Epidermal melanocyte (primary cell): ENCODE results near the gene ZNF630.
"Not testable (repeated sequence)": the region's sequence is repeated elsewhere in the genome, so short reads cannot be mapped to it uniquely, and the experiment has no call there.

Source experiments
- DNase-seq: peaks from one replicate; pipeline ENCODE4 v3.0.0; 2011; ENCODE audit warnings: low spot score; ENCODE audit not compliant: insufficient read length

Gene ZNF630

DNA sequence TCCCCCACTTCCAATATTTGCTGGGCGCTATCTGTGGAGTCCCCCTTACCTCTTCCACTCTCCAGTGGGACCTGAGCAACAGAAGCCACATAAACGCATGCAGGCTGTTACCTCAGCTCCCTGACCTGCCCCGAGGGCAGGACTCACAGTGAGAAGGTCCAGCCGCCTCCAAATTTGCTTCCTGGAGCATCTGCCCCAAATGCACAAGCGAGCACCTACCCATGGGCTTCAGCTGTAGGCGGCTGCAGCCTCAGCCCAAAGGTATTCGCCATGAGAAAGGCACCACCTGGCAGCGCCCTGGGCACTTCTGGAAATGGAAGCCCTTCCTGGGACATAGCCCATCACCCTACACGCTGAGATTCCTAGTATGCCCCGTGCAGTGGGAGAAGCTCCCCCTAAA is 41.2 kb downstream of the ZNF630 start:
- no peak for DNase-seq

DNA sequence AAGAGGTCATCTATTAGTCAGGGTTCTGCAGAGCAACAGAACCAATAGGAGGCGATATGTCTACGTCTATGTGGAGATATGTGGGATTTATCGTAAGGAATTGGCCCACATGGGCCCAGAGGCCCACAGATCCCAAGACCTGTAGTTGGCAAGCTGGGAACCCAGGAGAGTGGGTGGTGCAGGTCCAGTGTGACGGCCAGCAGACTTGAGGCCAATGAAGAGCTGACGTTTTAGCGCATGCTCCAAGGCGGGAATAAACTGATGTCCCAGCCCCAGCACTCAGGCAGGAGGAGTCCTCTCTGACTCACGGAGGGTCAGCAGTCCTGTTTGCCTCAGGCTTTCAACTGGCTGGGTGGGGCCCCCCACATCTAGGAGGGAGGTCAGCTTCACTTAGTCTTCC is 43.3 kb downstream of the ZNF630 start:
- no peak for DNase-seq

DNA sequence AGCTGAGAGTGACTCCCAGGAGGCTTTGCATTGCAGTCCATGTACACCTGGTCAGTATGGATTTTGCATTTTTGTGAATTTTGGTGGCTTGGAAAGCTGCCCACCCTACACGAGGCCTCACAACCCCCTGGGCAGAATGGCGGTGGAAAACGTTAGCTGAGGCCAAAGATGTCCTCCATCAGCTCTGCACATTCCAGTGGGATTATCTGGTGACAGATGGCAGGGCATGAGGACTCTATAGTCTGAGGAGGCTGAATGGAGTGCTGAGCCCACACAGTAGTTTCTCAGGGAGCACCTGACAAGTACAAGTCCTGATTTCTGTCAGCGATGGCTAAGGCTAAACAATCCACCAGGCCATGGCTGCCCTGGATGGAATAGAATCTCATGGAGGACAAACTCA is 43.9 kb downstream of the ZNF630 start:
- DNase-seq: not testable (repeated sequence)

DNA sequence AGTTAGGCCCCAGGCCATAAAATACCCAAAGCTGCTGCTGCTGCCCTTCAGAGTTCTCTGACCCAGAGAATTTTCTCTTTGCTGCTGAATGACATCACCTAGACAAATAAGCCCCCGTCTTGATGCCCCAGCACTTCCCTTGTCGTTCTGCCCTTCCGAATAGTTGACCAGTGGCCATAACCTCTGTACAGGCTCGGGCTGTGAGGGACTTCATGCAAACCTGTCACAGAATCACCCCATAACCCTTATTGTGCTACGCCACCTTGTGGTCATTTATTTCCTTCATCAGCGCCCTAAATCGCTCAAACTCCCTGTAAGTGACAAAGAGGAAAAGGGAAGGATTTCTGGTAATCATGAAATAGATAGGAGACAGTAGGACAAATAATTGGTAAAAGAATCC is 45.9 kb downstream of the ZNF630 start:
- peak; percentile 7 for DNase-seq

DNA sequence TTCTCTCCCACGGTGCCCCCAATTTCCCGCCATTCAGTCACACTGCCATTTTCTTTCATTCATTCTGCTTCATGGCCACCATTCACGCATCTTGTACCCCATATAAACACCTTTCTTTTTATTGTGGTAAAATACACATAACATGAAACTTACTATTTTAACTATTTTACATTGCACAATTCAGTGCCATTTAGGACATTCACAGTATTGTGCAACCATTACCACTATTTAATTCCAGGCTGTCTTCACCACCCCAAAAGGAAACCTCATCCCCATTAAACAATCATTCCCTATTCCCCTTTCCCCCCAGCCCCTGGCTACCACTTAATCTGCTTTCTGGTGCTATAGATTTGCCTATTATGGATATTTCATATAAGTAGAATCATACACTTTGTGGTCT is 48.7 kb downstream of the ZNF630 start:
- no peak for DNase-seq

DNA sequence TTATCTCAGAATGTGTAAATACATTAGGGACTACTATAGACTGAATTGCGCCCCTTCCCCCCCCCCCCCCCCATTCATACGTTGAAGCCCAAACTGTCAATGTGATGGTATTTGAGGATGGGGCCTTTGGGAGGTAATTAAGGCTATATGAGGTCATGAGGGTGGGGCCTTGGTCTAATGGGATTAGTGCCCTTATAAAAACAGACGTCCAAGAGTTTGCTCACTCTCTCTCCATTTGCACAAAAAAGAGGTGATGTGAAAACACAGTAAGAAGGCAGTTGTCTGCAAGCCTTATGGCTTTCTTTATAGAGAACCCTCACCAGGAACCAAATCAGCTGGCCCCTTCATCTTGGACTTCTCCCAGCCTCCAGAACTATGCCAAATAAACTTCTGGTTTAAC is 49.3 kb downstream of the ZNF630 start:
- DNase-seq: no peak

DNA sequence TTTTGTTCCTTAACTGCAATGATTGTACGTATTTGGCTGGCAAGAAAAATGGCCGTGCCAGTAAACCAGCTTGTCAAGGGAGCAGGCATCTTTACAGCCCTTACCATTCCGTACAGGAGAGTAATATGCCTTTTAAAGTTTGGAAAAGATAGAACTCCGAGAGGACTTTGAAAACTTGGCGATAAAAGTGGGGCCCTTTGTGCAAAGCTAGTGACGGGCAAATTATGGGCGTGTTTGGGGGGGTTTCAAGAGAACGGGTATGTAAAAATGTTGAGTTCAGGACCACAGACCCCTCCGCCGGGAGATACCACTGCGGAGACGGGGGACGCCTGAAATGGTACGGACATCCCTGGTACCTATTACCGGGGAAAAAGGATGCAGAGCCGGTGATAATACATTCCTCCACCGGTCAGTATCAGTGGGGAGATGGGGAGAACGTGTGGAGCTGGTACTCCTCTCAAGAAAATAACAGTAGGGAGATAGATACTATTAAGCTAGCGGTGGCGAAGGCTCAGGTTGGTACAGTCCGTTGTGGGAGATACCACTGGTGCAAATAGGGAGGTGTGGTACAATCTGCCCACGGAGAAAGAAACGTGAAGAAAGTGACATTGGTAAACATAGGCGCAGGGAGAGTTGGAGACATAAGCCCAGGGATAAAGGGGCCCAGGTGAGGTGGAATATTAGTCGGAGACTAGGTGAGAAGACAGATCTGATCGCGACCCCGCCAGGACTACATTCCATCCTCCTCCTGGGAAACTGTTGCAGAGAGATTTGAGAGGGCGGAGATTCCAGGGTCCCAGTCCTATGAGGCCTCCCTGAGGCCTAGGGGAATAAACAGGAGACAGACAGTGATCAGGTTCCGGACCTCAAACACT is 50.2 kb downstream of the ZNF630 start:
- DNase-seq: peak; percentile 76

DNA sequence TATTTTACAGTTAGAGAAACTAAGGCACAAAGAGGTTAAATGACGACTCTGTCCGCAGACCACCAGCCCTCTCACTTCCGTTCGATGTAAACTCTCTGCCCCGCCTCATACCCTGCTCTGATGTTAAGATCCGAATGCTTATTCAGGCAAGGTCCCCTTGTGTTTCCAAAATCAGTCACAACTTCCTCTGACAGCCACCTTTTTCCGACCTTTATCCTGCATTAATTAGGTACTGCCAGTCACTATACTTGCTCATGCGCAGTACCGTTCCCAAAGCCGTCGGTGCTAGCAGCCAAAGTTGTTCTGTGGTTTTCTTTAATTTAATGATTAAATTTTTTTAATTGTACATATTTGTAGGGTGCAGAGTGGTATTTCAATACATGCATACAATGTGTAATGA is 51.0 kb downstream of the ZNF630 start:
- not testable (repeated sequence) for DNase-seq

DNA sequence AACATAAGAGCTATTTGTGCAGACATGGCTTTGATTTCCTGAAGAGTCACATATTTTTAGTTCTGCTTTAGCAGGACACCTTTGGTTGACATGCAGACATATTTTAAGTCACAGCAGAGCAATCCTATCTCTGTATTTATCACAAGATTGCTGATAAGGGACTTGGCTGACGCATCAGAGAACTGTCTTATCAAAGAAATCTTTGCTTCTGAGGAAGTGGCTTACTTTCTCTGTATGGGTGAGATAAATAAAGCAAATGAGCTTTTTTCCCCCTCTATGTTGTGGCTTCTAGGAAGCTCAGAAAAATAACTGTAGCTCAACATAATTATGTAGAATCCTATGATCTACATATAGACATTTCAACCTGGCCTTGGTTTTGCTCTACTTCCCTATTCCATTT is 51.5 kb downstream of the ZNF630 start:
- not testable (repeated sequence) for DNase-seq

DNA sequence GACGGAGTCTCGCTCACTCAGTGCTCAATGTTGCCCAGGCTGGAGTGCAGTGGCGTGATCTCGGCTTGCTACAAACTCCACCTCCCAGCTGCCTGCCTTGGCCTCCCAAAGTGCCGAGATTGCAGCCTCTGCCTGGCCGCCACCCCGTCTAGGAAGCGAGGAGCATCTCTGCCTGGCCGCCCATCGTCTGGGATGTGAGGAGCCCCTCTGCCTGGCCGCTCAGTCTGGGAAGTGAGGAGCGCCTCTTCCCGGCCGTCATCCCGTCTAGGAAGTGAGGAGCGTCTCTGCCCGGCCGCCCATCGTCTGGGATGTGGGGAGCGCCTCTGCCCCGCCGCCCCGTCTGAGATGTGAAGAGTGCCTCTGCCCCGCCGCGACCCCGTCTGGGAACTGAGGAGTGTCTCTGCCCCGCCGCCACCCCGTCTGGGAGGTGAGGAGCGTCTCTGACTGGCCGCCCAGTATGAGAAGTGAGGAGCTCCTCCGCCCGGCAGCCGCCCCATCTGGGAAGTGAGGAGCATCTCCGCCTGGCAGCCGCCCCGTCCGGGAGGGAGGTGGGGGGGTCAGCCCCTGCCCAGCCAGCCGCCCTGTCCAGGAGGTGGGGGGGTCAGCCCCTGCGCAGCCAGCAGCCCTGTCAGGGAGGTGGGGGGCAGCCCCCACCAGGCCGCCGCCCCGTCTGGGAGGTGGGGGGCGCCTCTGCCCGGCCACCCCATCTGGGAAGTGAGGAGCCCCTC is 54.7 kb downstream of the ZNF630 start:
- not testable (repeated sequence) for DNase-seq

DNA sequence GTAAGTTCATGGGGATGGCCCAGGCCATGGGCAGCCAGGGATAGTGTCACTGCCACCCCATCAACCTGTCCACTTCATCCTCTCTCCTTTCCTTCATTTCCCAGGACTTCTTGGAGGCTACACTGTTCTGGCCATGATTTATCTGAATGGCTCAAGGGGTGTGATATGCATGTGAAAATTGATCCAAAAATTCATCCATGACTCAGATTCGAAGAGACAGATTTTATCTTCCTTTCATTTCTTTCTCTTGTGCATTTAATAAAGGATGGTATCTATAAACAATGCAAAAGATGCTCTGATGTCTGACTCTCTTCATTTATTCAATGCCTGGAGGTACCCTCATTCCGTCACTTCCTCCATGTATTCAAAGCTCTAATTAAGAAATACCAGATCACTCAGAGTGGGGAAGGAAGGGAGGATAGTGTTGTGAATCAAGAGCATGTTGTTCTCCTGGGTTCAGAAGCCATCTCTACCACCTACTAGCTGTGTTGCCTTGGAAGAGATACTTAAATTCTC is 61.9 kb downstream of the ZNF630 start:
- not testable (repeated sequence) for DNase-seq
